ENCODE measurements around the gene PTGIS.

The PTGIS gene

DNA sequence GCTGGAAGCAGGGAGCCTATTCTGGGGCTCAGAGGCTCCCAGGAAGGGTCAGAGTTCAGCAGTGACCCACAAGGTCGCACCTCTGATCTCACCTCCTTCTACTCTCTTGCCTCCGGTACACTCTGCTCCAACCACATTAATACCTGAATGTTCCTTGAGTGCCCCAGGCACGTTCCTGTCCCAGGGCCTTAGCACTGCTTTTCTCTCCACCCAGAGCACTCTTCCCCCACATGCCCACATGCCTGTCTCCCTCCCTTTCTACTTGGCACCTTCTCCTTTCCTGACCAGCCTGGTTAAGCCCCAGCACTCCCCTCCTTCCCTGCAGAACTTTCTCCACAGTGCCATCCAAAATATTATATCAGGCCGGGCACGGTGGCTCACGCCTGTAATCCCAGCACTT lies 98.9 kb downstream of the PTGIS start:
- no peak for DNase-seq

GRCh38 chr20:49468412-49468811 lies 99.5 kb downstream of the PTGIS start:
- no peak for DNase-seq

DNA sequence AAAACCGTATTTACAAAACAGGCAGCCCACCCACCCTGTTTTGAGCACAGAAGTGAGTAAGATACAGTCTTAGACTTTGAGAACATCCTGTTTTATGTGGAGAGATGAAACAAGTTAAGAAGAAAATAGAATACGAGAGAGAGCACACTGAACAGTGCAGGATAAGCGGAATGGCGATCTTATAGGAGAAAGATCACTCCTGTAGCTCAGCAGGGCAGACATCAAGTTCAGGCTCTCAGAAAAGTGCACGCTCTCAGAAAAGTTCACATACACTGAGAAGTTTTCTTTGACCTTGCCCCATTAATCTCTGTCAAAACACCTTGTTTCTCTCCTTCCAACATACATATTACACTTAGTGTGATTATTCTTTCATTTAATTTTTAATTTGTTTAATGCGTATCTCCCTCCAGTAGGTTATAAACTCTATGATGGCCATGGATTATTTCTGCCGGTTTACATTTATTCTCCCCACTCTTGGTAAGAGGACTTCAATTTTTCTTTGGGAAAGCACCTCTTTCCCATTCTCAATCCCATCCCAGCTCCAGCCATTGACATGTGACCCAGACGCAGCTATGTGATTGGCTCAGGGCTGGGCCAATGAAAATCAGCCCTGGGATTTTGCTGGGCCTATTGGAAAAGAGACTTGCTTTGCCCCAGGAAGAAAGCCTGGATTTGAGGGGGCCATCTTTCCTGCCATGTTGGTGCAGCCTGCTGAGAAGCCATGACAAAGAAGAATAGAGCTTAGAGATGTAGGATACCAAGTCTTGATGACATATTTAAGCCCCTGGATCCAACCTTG lies 101.6 kb downstream of the PTGIS start:
- DNase-seq = no peak

GRCh38 chr20:49464556-49464955 lies 103.4 kb downstream of the PTGIS start:
- DNase-seq = no peak

DNA sequence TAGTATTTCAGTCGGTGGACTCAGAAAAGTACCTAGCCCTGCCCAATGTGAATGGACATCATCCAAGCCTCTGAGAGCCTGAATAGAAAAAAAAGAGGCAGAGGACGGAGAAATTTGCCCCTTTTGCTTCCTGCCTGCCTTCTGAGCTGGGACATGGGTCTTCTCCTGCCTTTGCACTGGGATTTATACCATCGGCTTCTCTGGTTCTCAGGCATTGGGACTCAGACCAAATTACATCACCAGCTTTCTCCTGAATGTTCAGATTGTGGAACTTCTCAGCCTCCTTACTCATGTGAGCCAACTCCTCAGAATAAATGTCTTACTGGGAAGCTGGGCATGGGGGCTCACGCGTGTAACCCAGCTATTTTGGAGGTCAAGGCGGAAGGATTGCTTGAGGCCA lies 105.3 kb downstream of the PTGIS start:
- no peak for DNase-seq

GRCh38 chr20:49461894-49462620 lies 105.9 kb downstream of the PTGIS start:
- no peak for DNase-seq

- no peak for DNase-seq
Measured at GRCh38 chr20:49460916-49461315, 107.0 kb downstream of the PTGIS start.

DNA sequence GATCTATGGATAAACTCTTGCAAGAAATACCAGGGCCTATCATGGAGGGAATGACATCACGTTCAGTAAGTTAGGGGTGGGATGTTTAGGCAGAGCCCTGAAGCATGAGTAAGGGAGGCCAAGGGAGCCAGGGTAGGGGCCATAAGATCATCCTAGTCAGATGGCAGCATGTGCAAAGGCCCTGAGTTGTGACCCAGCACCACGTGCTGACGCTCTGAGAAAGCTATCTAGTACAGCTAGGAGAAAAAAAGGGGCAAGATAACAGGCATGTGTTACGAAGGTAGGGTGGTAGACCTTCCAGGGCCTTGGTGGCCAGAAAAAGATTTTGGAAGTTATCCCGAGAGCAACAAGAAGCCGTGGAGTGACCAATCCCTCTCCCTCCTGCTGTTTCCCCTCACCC lies 107.8 kb downstream of the PTGIS start:
- DNase-seq = no peak

- DNase-seq = no peak
Measured at GRCh38 chr20:49459684-49460083, 108.3 kb downstream of the PTGIS start.

- DNase-seq = no peak
Measured at GRCh38 chr20:49457444-49457843, 110.5 kb downstream of the PTGIS start.

DNA sequence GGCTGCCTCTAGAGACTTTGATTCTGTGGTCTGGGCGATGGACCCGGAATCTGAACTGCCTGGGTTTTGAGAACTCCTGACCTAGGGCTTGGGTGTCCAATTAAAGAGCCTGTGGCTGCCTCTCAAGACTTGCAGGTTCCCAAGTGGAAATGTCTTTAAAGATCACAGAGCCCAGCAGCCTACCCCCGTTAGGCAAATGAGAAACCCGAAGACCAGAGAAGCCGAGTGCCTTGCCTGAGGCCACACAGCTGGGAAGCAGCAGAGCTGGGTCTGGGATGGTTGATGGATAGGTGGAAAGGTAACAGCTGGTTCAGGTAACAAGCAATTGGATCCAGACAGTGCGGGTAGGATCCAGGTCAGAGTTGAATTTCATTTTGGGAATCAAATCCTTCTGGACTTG lies 111.3 kb downstream of the PTGIS start:
- DNase-seq = no peak

- DNase-seq = no peak
Measured at GRCh38 chr20:49455691-49456090, 112.2 kb downstream of the PTGIS start.
